ENCODE results near the gene LSM4. TPM values are rescaled to one million over a fixed set of nuclear protein-coding genes. Genes with fewer than 3 reads are reported as not detected.
A peak's percentile ranks its signal among the peaks of the same experiment; 100 is the strongest.

LSM4 gene
- total and polyA plus RNA-seq, 10 donors, result 55.8 to 192 (median 80.2) TPM

GRCh38 chr19:18273561-18274218, 49.2 kb downstream of the LSM4 start:
- Histone ChIP-seq H3K9me3 (no peaks in the 10 kb centered on the region), H3K4me1 (peaks cover 30 to 61% (median 49%) of the 10 kb centered on the region in 6 donors), H3K4me3 (no peak overlapping the region), H3K27me3 (replicated peaks in 1 of 7) (no peaks in the 10 kb centered on the region), H3K36me3 (peaks cover 0 to 63% (median 14%) of the 10 kb centered on the region in 6 donors), H3K27ac (peak overlapping the region in 5 of 8 donors; percentile 60 to 73 (median 67))
- TF ChIP-seq POLR2AphosphoS5 (IDR thresholded peaks at IDR 0.05) (peak in 1 of 3 donors; percentile 4), POLR2A (IDR thresholded peaks at IDR 0.05) (no peak)
- no peak for DNase-seq
- WGBS, 5 donors, result 87 to 94% (median 91%) methylated on average over 13 of the region's 13 CpGs
- intact Hi-C loops (cut with DNase I; ENCODE audit: low total_unique reads), result no loop called here

- intact Hi-C loops (cut with DNase I; ENCODE audit: low total_unique reads), result no loop called here
- no peak for DNase-seq
- no peaks in the 10 kb centered on the region for H3K9me3 ChIP-seq
- no peak overlapping the region for H3K27ac ChIP-seq
- 63 to 91% (median 79%) methylated on average over 6 of the region's 6 CpGs for WGBS, 5 donors
- no peaks in the 10 kb centered on the region for H3K27me3 ChIP-seq (replicated peaks in 1 of 7)
- peaks cover 16 to 39% (median 29%) of the 10 kb centered on the region in 6 donors for H3K4me1 ChIP-seq
- no peak overlapping the region for H3K4me3 ChIP-seq
- peak in 1 of 3 donors; percentile 30 for TF ChIP-seq POLR2AphosphoS5 (IDR thresholded peaks at IDR 0.05)
- no peak for TF ChIP-seq POLR2A (IDR thresholded peaks at IDR 0.05)
- TF ChIP-seq CTCF (IDR thresholded peaks at IDR 0.05 in 8 of 11, conservative IDR thresholded peaks at IDR 0.05 in 3 of 11), result no peak
- peaks cover 0 to 63% (median 22%) of the 10 kb centered on the region in 6 donors for H3K36me3 ChIP-seq
Observed at GRCh38 chr19:18271433-18271841, 51.4 kb downstream of the LSM4 start.

GRCh38 chr19:18270326-18270725, 52.5 kb downstream of the LSM4 start:
- no peak overlapping the region for H3K27ac ChIP-seq
- TF ChIP-seq POLR2AphosphoS5 (IDR thresholded peaks at IDR 0.05) (no peak), POLR2A (IDR thresholded peaks at IDR 0.05) (no peak), CTCF (IDR thresholded peaks at IDR 0.05 in 8 of 11, conservative IDR thresholded peaks at IDR 0.05 in 3 of 11) (no peak)

GRCh38 chr19:18269070-18269723, 53.7 kb downstream of the LSM4 start:
- WGBS, 5 donors, result 51 to 89% (median 60%) methylated on average over 2 of the region's 2 CpGs
- Histone ChIP-seq H3K27me3 (replicated peaks in 1 of 7) (no peaks in the 10 kb centered on the region), H3K4me1 (peaks cover 0 to 29% (median 14%) of the 10 kb centered on the region in 6 donors), H3K9me3 (no peaks in the 10 kb centered on the region), H3K4me3 (no peak overlapping the region), H3K27ac (no peak overlapping the region), H3K36me3 (peaks cover 0 to 64% (median 38%) of the 10 kb centered on the region in 6 donors)
- no peak for DNase-seq
- intact Hi-C loops (cut with DNase I; ENCODE audit: low total_unique reads), result no loop called here
- no peak for TF ChIP-seq POLR2AphosphoS5 (IDR thresholded peaks at IDR 0.05)
- no peak for TF ChIP-seq POLR2A (IDR thresholded peaks at IDR 0.05)
- TF ChIP-seq CTCF (IDR thresholded peaks at IDR 0.05 in 8 of 11, conservative IDR thresholded peaks at IDR 0.05 in 3 of 11), result no peak

More at GRCh38 chr19:18270326-18270725, 52.5 kb downstream of the LSM4 start:
- Histone ChIP-seq H3K4me1 (peaks cover 11 to 29% (median 19%) of the 10 kb centered on the region in 6 donors), H3K4me3 (no peak overlapping the region), H3K36me3 (peaks cover 0 to 63% (median 29%) of the 10 kb centered on the region in 6 donors), H3K9me3 (no peaks in the 10 kb centered on the region), H3K27me3 (replicated peaks in 1 of 7) (no peaks in the 10 kb centered on the region)
- DNase-seq, result no peak
- 82 to 92% (median 91%) methylated on average over 9 of the region's 9 CpGs for WGBS, 5 donors
- intact Hi-C loops (cut with DNase I; ENCODE audit: low total_unique reads), result no loop called here
